ENCODE results near the gene TENM3.

DNA sequence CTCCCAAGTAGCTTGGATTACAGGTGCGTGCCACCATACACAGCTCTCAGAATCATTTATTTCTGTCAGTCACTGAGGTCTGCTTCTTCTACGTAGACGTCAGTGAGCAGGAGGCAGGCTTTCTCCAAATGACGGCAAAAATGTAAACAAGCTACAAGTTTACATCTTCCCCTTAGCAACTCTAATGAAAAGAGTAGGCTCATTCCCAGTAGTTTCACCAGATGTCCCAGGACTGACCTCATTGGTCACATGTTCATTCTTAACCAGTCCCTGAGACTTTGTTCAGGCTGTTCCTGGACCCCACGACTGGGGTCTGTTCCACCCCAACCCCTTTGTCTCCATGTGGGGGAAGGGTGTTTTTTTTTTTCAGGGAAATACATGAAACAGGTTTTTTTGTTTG, 67.1 kb downstream of the TENM3 start:
- TF ChIP-seq, protein P1, sequence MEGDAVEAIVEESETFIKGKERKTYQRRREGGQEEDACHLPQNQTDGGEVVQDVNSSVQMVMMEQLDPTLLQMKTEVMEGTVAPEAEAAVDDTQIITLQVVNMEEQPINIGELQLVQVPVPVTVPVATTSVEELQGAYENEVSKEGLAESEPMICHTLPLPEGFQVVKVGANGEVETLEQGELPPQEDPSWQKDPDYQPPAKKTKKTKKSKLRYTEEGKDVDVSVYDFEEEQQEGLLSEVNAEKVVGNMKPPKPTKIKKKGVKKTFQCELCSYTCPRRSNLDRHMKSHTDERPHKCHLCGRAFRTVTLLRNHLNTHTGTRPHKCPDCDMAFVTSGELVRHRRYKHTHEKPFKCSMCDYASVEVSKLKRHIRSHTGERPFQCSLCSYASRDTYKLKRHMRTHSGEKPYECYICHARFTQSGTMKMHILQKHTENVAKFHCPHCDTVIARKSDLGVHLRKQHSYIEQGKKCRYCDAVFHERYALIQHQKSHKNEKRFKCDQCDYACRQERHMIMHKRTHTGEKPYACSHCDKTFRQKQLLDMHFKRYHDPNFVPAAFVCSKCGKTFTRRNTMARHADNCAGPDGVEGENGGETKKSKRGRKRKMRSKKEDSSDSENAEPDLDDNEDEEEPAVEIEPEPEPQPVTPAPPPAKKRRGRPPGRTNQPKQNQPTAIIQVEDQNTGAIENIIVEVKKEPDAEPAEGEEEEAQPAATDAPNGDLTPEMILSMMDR (IDR thresholded peaks at IDR 0.05 in 2 of 3, conservative IDR thresholded peaks at IDR 0.05 in 1 of 3; ENCODE audit: control insufficient read depth in 2 of 3, extremely low read depth in 1 of 3, insufficient read depth in 1 of 3, low read depth in 3 of 3, low read length in 3 of 3), result no peak
- no peak for TF ChIP-seq MYC (IDR thresholded peaks at IDR 0.05; ENCODE audit: insufficient read depth, insufficient read length, insufficient replicate concordance, low read length, severe bottlenecking)
- TF ChIP-seq POLR2A (IDR thresholded peaks at IDR 0.05; ENCODE audit: low read depth, low read length), result no peak
- no peak for TF ChIP-seq MEF2A (IDR thresholded peaks at IDR 0.05; ENCODE audit: insufficient read depth, low read depth, low read length)
- no peak for TF ChIP-seq BCL3 (IDR thresholded peaks at IDR 0.05; ENCODE audit: borderline replicate concordance, insufficient read depth, low read depth, low read length, poor library complexity, severe bottlenecking)
- TF ChIP-seq, protein P2, sequence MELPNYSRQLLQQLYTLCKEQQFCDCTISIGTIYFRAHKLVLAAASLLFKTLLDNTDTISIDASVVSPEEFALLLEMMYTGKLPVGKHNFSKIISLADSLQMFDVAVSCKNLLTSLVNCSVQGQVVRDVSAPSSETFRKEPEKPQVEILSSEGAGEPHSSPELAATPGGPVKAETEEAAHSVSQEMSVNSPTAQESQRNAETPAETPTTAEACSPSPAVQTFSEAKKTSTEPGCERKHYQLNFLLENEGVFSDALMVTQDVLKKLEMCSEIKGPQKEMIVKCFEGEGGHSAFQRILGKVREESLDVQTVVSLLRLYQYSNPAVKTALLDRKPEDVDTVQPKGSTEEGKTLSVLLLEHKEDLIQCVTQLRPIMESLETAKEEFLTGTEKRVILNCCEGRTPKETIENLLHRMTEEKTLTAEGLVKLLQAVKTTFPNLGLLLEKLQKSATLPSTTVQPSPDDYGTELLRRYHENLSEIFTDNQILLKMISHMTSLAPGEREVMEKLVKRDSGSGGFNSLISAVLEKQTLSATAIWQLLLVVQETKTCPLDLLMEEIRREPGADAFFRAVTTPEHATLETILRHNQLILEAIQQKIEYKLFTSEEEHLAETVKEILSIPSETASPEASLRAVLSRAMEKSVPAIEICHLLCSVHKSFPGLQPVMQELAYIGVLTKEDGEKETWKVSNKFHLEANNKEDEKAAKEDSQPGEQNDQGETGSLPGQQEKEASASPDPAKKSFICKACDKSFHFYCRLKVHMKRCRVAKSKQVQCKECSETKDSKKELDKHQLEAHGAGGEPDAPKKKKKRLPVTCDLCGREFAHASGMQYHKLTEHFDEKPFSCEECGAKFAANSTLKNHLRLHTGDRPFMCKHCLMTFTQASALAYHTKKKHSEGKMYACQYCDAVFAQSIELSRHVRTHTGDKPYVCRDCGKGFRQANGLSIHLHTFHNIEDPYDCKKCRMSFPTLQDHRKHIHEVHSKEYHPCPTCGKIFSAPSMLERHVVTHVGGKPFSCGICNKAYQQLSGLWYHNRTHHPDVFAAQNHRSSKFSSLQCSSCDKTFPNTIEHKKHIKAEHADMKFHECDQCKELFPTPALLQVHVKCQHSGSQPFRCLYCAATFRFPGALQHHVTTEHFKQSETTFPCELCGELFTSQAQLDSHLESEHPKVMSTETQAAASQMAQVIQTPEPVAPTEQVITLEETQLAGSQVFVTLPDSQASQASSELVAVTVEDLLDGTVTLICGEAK (IDR thresholded peaks at IDR 0.05; ENCODE audit: borderline replicate concordance), result no peak
- TF ChIP-seq HDAC6 (IDR thresholded peaks at IDR 0.05; ENCODE audit: unreplicated experiment), result no peak
- TF ChIP-seq BHLHE40 (IDR thresholded peaks at IDR 0.05; ENCODE audit: borderline replicate concordance in 1 of 2, low read depth in 2 of 2, low read length in 1 of 2), result no peak
- TF ChIP-seq DPF2 (IDR thresholded peaks at IDR 0.05), result no peak
- TF ChIP-seq HDGF (IDR thresholded peaks at IDR 0.05), result no peak

Data from GM12878 (cell line).